Naive thymus-derived CD8-positive, alpha-beta T cell (primary cell): ENCODE results near the gene BMP2. TPM values are rescaled to one million over a fixed set of nuclear protein-coding genes. Genes with fewer than 3 reads are reported as not detected.

ENCODE experiments used
- ATAC-seq, 2 donors: fragments of 150-1000 bp; cut with Tn5 transposase in 1 of 2; sonication (Bioruptor Pico), chemical (Tn5 transposase) in 1 of 2; 1 replicate in 1 of 2; 2 replicates in 1 of 2; pipeline ENCODE4 v1.10.0; 2021; ENCODE audit warnings: mild to moderate bottlenecking in 2 of 2, moderate library complexity in 2 of 2
- POLR2A ChIA-PET: fragments of 350-600 bp; sonication (Branson Sonifier 250); formaldehyde crosslinking; loops from one replicate; lab custom pipeline; 2021; ENCODE audit warnings: antibody characterized with exemption; lab: Charles Lee
- DNase-seq, 10 donors: peaks; one replicate each; pipeline versions ENCODE4 v3.0.0 to v3.0.0-alpha.2; 2020 to 2022
- H3K27ac Mint-ChIP-seq, 10 donors: one replicate each; pipeline ENCODE4 v1.8.0; 2020 to 2022; ENCODE audit warnings: mild to moderate bottlenecking in 10 of 10, mixed read lengths in 10 of 10, moderate library complexity in 4 of 10, inconsistent platforms in 1 of 10
- H3K27me3 Mint-ChIP-seq, 5 donors: one replicate each; pipeline ENCODE4 v1.8.0; 2021 to 2022; ENCODE audit warnings: mixed read lengths in 5 of 5
- H3K36me3 Mint-ChIP-seq, 3 donors: one replicate each; pipeline ENCODE4 v1.8.0; 2020 to 2022; ENCODE audit warnings: mixed read lengths in 3 of 3, mild to moderate bottlenecking in 2 of 3, inconsistent platforms in 1 of 3
- H3K4me1 Mint-ChIP-seq, 4 donors: one replicate each; pipeline ENCODE4 v1.8.0; 2021 to 2022; ENCODE audit warnings: mixed read lengths in 4 of 4
- H3K4me3 Mint-ChIP-seq, 10 donors: one replicate each; pipeline ENCODE4 v1.8.0; 2020 to 2022; ENCODE audit warnings: mild to moderate bottlenecking in 10 of 10, mixed read lengths in 10 of 10, moderate library complexity in 6 of 10, inconsistent platforms in 1 of 10
- H3K9me3 Mint-ChIP-seq, 9 donors: one replicate each; pipeline ENCODE4 v1.8.0; 2020 to 2022; ENCODE audit warnings: mixed read lengths in 9 of 9, mild to moderate bottlenecking in 3 of 9, inconsistent platforms in 1 of 9, moderate library complexity in 1 of 9
- polyA plus RNA-seq, 3 donors: library from polyadenylated mRNA; unstranded; fragments of 300-500 nt; fragmentation: Illumina TruSeq; gene quantifications; one replicate each; pipeline ENCODE4 v1.2.3, GENCODE V29; 2021
- total RNA-seq, 8 experiments: library from RNA in 2 of 8; stranded (reverse) in 2 of 8; gene quantifications; one replicate each; pipeline ENCODE4 v1.2.3 and lab custom pipeline; 2021 to 2026

The BMP2 gene
- total and polyA plus RNA-seq, 5 experiments from 2014 or later, result not detected

- DNase-seq, result no peak
- POLR2A ChIA-PET, result no interaction called here
- no peaks in the 10 kb centered on the region for H3K36me3 Mint-ChIP-seq
These were observed 52.1 kb downstream of the BMP2 start for GRCh38 chr20:6819599-6819998.

DNA sequence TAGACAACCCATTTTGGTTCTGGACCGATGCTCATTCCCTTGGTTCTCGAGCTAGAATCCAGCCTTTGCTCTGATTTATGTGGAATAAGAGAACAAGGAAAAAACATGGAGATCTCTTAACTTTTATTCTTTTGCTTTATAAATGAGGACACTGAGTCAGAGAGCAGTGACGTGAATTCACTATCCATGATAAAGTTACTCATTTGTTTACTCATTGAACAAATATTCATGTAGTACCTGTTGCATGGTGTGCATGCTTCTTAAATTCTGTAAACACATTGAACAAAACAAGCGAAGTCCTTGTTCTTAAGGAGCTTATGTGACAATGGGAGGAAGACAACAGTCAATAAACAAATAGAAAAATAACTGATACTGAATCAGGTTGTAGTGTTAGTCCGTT is 56.9 kb downstream of the BMP2 start:
- ATAC-seq, result no peak
- Mint-ChIP-seq H3K27ac (no peak overlapping the region), H3K27me3 (peaks cover 0 to 4% (median 0%) of the 10 kb centered on the region in 5 donors), H3K9me3 (peaks cover 0 to 3% (median 0%) of the 10 kb centered on the region in 9 donors), H3K4me1 (no peaks in the 10 kb centered on the region), H3K4me3 (no peak overlapping the region), H3K36me3 (no peaks in the 10 kb centered on the region)
- POLR2A ChIA-PET, result no interaction called here
- no peak for DNase-seq

More at GRCh38 chr20:6819599-6819998, 52.1 kb downstream of the BMP2 start:
- H3K4me3 Mint-ChIP-seq, result no peak overlapping the region
- H3K27ac Mint-ChIP-seq, result no peak overlapping the region
- no peaks in the 10 kb centered on the region for H3K4me1 Mint-ChIP-seq
- no peak for ATAC-seq
- peaks cover 0 to 7% (median 0%) of the 10 kb centered on the region in 9 donors for H3K9me3 Mint-ChIP-seq
- peaks cover 0 to 7% (median 0%) of the 10 kb centered on the region in 5 donors for H3K27me3 Mint-ChIP-seq

DNA sequence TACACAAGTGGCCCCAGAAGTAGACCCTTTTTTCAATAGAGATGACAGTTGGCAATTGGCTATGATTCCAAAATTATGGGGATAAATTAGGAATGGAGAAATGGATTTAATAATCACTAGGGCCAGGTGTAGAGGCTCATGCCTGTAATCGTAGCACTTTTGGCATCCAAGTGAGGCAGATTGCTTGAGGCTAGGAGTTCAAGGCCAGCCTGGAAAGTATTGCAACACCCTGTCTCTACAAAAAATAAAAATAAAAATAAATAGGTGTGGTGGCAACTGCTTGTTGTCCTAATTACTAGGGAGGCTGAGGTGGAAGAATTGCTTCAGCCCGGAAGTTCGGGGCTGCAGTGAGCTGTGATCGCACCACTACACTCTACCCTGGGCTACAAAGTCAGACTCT is 60.0 kb downstream of the BMP2 start:
- H3K4me1 Mint-ChIP-seq, result no peaks in the 10 kb centered on the region
- POLR2A ChIA-PET, result no interaction called here
- no peak overlapping the region for H3K27ac Mint-ChIP-seq
- DNase-seq (no peak), ATAC-seq (no peak)
- no peak overlapping the region for H3K4me3 Mint-ChIP-seq
- H3K9me3 Mint-ChIP-seq, result peaks cover 0 to 2% (median 0%) of the 10 kb centered on the region in 9 donors
- H3K27me3 Mint-ChIP-seq, result peaks cover 0 to 4% (median 0%) of the 10 kb centered on the region in 5 donors
- H3K36me3 Mint-ChIP-seq, result no peaks in the 10 kb centered on the region

DNA sequence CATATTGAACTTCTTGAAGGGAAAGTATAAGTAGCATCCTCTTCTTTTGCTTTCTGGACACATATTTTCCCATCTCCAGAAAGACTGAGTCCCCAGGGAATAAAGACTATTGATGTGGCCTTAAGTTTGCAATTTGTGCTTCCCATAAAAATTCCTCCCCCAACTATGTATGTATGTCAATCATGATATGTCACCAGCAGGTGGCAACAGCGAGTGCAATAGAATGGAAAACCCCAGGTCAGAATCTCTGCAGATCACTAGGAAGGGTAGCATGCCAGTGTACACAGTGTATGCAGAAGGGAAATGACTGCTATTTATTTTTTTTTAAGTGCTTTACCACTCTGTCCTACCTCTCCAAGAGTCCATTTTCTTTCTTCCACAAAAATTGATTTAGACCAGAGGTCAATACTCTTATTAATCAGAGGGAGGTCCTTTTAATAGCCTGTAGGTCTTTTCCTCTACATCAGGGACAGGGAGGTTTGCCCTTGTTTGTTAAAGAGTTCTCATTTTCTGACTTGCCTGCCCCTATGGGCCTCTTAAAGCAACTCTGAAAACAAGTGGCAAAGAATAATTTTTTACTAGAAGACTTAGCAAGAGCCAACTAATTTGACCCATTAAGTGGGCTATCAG is 61.4 kb downstream of the BMP2 start:
- POLR2A ChIA-PET, result no interaction called here
- peak in 1 of 10 donors; percentile 3 for DNase-seq
- Mint-ChIP-seq H3K36me3 (no peaks in the 10 kb centered on the region), H3K4me3 (no peak overlapping the region), H3K9me3 (peaks cover 0 to 8% (median 0%) of the 10 kb centered on the region in 9 donors), H3K27me3 (peaks cover 0 to 7% (median 0%) of the 10 kb centered on the region in 5 donors), H3K27ac (no peak overlapping the region), H3K4me1 (no peaks in the 10 kb centered on the region)
- ATAC-seq, result no peak

- POLR2A ChIA-PET, result no interaction called here
- no peak for ATAC-seq
- no peak for DNase-seq
- no peak overlapping the region for H3K27ac Mint-ChIP-seq
- H3K4me1 Mint-ChIP-seq, result no peaks in the 10 kb centered on the region
- peaks cover 0 to 7% (median 0%) of the 10 kb centered on the region in 5 donors for H3K27me3 Mint-ChIP-seq
- H3K9me3 Mint-ChIP-seq, result peaks cover 0 to 8% (median 0%) of the 10 kb centered on the region in 9 donors
- H3K4me3 Mint-ChIP-seq, result no peak overlapping the region
- H3K36me3 Mint-ChIP-seq, result no peaks in the 10 kb centered on the region
These were observed 62.1 kb downstream of the BMP2 start for GRCh38 chr20:6829510-6830116.
